Endothelial cell of umbilical vein (primary cell): Measurements from ENCODE around the gene TRIM24. TPM values are rescaled to one million over a fixed set of nuclear protein-coding genes. Genes with fewer than 3 reads are reported as not detected.

Source experiments
- BruUV-seq: library from RNA; stranded (reverse); fragments of 400-500 nt; replicated peaks from 2 replicates; lab custom pipeline; 2021; lab: Mats Ljungman, UMichigan
- CTCF ChIA-PET: fragments of 300-600, 350-600 bp; sonication (Branson Sonifier 250); formaldehyde crosslinking; loops from one replicate; lab custom pipeline; 2021; ENCODE audit warnings: antibody characterized with exemption, inconsistent platforms; lab: Charles Lee
- POLR2A ChIA-PET: fragments of 300-600, 350-600 bp; sonication (Branson Sonifier 250); formaldehyde crosslinking; loops from one replicate; lab custom pipeline; 2021; ENCODE audit warnings: antibody characterized with exemption, inconsistent platforms; lab: Charles Lee
- DNase-seq: peaks from one replicate; pipeline ENCODE4 v3.0.0-alpha.2; 2011; ENCODE audit warnings: low read depth, low spot score
- FAIRE-seq: peaks from 2 replicates; lab custom pipeline; 2011; peaks lifted over from hg19 to GRCh38; lab: Jason Lieb, UNC
- H2AFZ ChIP-seq: 2 replicates; pipeline ENCODE4 v1.6.0; 2012; ENCODE audit warnings: low read depth, low read length, control low read depth, inconsistent platforms
- H3K27ac ChIP-seq: 2 replicates; pipeline ENCODE4 v1.5.1; 2011; ENCODE audit warnings: low read depth, mild to moderate bottlenecking, control low read depth, low read length, moderate library complexity; ENCODE audit not compliant: insufficient read depth
- H3K27me3 ChIP-seq, 2 experiments: 2 replicates each; pipeline versions ENCODE4 v1.6.0 to v1.6.1; 2011; ENCODE audit warnings: low read length in 2 of 2, mixed read lengths in 1 of 2; ENCODE audit not compliant: control insufficient read depth in 2 of 2, insufficient read depth in 2 of 2
- H3K36me3 ChIP-seq, 2 experiments: 2 replicates in 1 of 2; 3 replicates in 1 of 2; pipeline ENCODE4 v1.5.1; 2011; ENCODE audit warnings: low read length in 2 of 2, mild to moderate bottlenecking in 1 of 2, moderate library complexity in 1 of 2; ENCODE audit not compliant: control insufficient read depth in 2 of 2, insufficient read depth in 2 of 2; ENCODE audit errors: extremely low read depth in 1 of 2
- H3K4me1 ChIP-seq: 3 replicates; pipeline ENCODE4 v1.5.1; 2011; ENCODE audit warnings: mild to moderate bottlenecking, low read length; ENCODE audit not compliant: control insufficient read depth, insufficient read depth; ENCODE audit errors: extremely low read depth
- H3K4me2 ChIP-seq: 2 replicates; pipeline ENCODE4 v1.6.1; 2011; ENCODE audit warnings: low read length, control low read depth, mixed read lengths; ENCODE audit not compliant: insufficient read depth
- H3K4me3 ChIP-seq, 3 experiments: fragments of 200-600 bp in 1 of 3; sonication (generic), shearing (Covaris generic) in 1 of 3; replicated peaks in 1 of 3; 2 replicates each; pipeline ENCODE4 v1.5.1; 2011 to 2016; ENCODE audit warnings: control low read depth in 3 of 3, low read length in 3 of 3, mild to moderate bottlenecking in 2 of 3, inconsistent platforms in 1 of 3, low read depth in 1 of 3, moderate library complexity in 1 of 3; ENCODE audit not compliant: insufficient read depth in 1 of 3
- H3K79me2 ChIP-seq: 2 replicates; pipeline ENCODE4 v1.6.0; 2012; ENCODE audit warnings: low read length, inconsistent platforms; ENCODE audit not compliant: control insufficient read depth, insufficient read depth
- H3K9ac ChIP-seq: replicated peaks from 2 replicates; pipeline ENCODE3; 2011; ENCODE audit warnings: low read length, control low read depth; ENCODE audit not compliant: insufficient read depth; ENCODE audit errors: extremely low read depth
- H3K9me1 ChIP-seq: replicated peaks from 3 replicates; pipeline ENCODE4 v1.6.0; 2011; ENCODE audit warnings: mild to moderate bottlenecking, low read length; ENCODE audit not compliant: control insufficient read depth, insufficient read depth; ENCODE audit errors: extremely low read depth
- H3K9me3 ChIP-seq: replicated peaks from 2 replicates; pipeline ENCODE4 v1.5.1; 2012; ENCODE audit warnings: low read length, inconsistent platforms; ENCODE audit not compliant: control insufficient read depth, insufficient read depth
- H4K20me1 ChIP-seq: replicated peaks from 2 replicates; pipeline ENCODE3; 2011; ENCODE audit warnings: mild to moderate bottlenecking, low read length; ENCODE audit not compliant: control insufficient read depth, insufficient read depth; ENCODE audit errors: extremely low read depth
- CTCF ChIP-seq, 2 donors: IDR thresholded peaks; 1 replicate in 1 of 2; 2 replicates in 1 of 2; pipeline ENCODE4 v1.5.1; 2011; ENCODE audit warnings: low read length in 2 of 2, mild to moderate bottlenecking in 2 of 2, moderate library complexity in 2 of 2, control low read depth in 1 of 2, inconsistent platforms in 1 of 2, low read depth in 1 of 2; ENCODE audit not compliant: insufficient read depth in 1 of 2; ENCODE audit errors: extremely low read depth in 1 of 2
- EZH2 ChIP-seq: IDR thresholded peaks from 2 replicates; pipeline ENCODE4 v1.6.1; 2012; ENCODE audit warnings: borderline replicate concordance, low read depth, mild to moderate bottlenecking, moderate library complexity, low read length, inconsistent platforms; ENCODE audit not compliant: severe bottlenecking
- FOS ChIP-seq: IDR thresholded peaks from 2 replicates; pipeline ENCODE4 v1.6.1; 2011; ENCODE audit warnings: mild to moderate bottlenecking, low read length, moderate library complexity, borderline replicate concordance; ENCODE audit not compliant: insufficient read depth
- GATA2 ChIP-seq: IDR thresholded peaks from 2 replicates; pipeline ENCODE4 v1.7.0; 2011; ENCODE audit warnings: low read depth, mild to moderate bottlenecking, moderate library complexity, mixed read lengths, low read length; ENCODE audit not compliant: insufficient read length, insufficient read depth
- JUN ChIP-seq: IDR thresholded peaks from 2 replicates; pipeline ENCODE4 v1.6.1; 2011; ENCODE audit warnings: borderline replicate concordance, low read depth; ENCODE audit not compliant: insufficient read length, insufficient read depth
- MAX ChIP-seq: IDR thresholded peaks from 2 replicates; pipeline ENCODE4 v1.6.1; 2011; ENCODE audit not compliant: insufficient read depth, insufficient read length
- MYC ChIP-seq: IDR thresholded peaks from one replicate; pipeline ENCODE4 v1.6.1; 2011; ENCODE audit warnings: mild to moderate bottlenecking, low read depth, low read length
- POLR2A ChIP-seq: IDR thresholded peaks from 2 replicates; pipeline ENCODE4 v1.6.1; 2012; ENCODE audit warnings: low read depth, mild to moderate bottlenecking, control low read depth, low read length
- POLR2AphosphoS5 ChIP-seq: IDR thresholded peaks from 2 replicates; pipeline ENCODE4 v1.6.1; 2012; ENCODE audit warnings: low read depth, mild to moderate bottlenecking, control low read depth, low read length, moderate library complexity; ENCODE audit not compliant: insufficient read depth
- dilution Hi-C: fragments of 300-500 bp; cut with MboI; formaldehyde crosslinking; loops from one replicate; pipeline ENCODE4 v1.15.0; 2019; ENCODE audit warnings: low sequenced_read_pairs; ENCODE audit not compliant: extremely low pct_ligation_motif_present
- intact Hi-C: fragments of 100-400 bp; cut with micrococcal nuclease; formaldehyde crosslinking; loops from one replicate; pipeline ENCODE4 v1.10.0; 2022
- polyA plus RNA-seq, 4 experiments: library from polyadenylated mRNA; depleted of rRNA in 3 of 4; stranded (reverse) in 3 of 4; unstranded in 1 of 4; fragments of >200 nt; gene quantifications; 2 replicates each; pipeline versions ENCODE4 v1.2.1 to v1.2.3, GENCODE V29; 2011 to 2012; ENCODE audit warnings: missing spikeins in 1 of 4
- total RNA-seq: library from RNA; stranded (reverse); gene quantifications from 2 replicates; pipeline ENCODE4 v1.2.3, GENCODE V29; 2021

Gene TRIM24
- total and polyA plus RNA-seq, 2 donors (not counting 3 experiments of a cell fraction or from before 2014, with no cell fraction given) = 9.1 to 26.1 TPM

DNA sequence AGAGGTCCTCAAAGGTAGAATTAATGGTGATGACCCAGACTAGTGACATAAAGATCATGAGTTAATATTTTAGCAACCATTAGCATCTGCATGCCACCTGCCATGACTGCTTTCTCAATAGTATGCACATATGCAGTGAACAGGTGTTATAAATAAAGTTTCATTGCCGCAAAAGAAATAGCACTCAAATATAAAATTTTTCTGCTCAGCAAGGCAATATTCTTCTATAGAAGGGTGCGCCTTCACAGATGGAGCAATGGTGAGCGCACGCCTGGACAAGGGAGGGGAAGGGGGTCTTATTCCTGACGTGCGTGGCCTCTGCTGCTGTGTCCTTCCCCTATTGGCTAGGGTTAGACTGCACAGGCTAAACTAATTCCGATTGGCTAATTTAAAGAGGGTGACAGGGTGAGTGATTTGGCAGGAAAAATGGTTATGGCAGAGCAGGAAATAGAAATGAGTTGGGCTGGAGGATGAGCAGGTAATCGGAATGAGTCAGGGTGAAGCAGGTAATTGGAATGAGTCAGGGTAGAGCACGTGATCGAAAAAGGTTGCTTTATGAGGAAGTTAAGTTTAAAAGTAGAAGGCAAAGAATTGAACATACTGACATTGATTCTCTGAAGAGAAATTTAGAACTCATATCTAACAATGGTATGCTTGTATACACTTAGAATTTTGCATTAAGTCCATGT is 24.7 kb upstream of the TRIM24 start:
- Histone ChIP-seq H3K9ac (no peak overlapping the region), H3K4me3 (no peak overlapping the region), H3K27ac (no peak overlapping the region), H3K36me3 (no peaks in the 10 kb centered on the region), H3K9me1 (no peaks in the 10 kb centered on the region), H3K9me3 (no peaks in the 10 kb centered on the region), H4K20me1 (no peaks in the 10 kb centered on the region), H3K4me1 (no peaks in the 10 kb centered on the region), H3K4me2 (no peak overlapping the region), H3K27me3 (no peaks in the 10 kb centered on the region), H2AFZ (no peak overlapping the region), H3K79me2 (no peaks in the 10 kb centered on the region)
- dilution Hi-C loops (no loop called here), intact Hi-C loops (no loop called here)
- DNase-seq = no peak
- no TSS peak for BruUV-seq
- POLR2A ChIA-PET = no interaction called here
- CTCF ChIA-PET = no interaction called here
- FAIRE-seq = no peak
- TF ChIP-seq JUN (no peak), MAX (no peak), CTCF (IDR thresholded peaks at IDR 0.05; ENCODE audit: extremely low read depth in 1 of 2, insufficient read depth in 1 of 2, low read depth in 1 of 2, low read length in 2 of 2) (no peak), MYC (no peak), FOS (no peak), POLR2A (no peak), POLR2AphosphoS5 (no peak), GATA2 (no peak), EZH2 (no peak)
